ENCODE measurements around the gene AGBL4. TPM values are rescaled to one million over a fixed set of nuclear protein-coding genes. Genes with fewer than 3 reads are reported as not detected.

AGBL4 gene
- total RNA-seq, 2 experiments from 2014 or later, result not detected

DNA sequence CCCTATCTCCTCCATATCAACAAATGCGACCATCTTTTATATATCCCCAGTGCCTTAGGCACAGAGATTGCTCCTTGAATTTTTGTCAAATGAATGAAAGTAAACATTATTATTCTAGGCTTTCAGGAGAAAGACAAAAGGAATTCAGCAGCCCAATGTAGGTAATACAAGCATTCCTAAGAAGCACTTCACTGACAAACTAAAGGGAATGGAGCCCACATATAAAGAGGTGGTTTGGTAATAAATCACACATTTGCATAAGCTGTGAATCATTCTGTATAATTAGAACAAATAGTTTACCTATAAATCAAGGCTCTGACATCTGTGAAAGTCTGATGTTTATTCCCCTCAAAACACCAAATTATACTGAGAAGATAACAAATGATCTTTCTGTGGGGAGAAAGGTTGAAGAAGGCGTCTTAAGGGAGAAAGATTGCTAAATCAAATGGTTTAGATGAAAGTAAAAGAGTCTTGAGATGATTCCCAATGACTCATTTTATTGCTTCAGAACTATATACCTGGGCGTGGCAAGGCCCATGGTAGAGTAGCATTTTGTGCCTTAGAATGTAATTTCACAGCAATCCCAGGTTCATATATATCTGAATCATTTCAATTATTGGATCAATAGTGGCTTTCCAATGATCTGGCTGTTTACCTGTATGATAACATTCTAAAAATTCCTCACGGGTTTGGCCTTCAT is 558.1 kb downstream of the AGBL4 start:
- Mint-ChIP-seq H3K9me3 (no peaks in the 10 kb centered on the region), H3K27ac (no peak overlapping the region), H3K4me3 (no peak overlapping the region), H3K4me1 (no peaks in the 10 kb centered on the region), H3K36me3 (ENCODE audit: low read depth) (no peaks in the 10 kb centered on the region), H3K27me3 (no peaks in the 10 kb centered on the region)
- ChIA-PET POLR2A (no interaction called here), CTCF (no interaction called here)
- DNase-seq, result no peak

DNA sequence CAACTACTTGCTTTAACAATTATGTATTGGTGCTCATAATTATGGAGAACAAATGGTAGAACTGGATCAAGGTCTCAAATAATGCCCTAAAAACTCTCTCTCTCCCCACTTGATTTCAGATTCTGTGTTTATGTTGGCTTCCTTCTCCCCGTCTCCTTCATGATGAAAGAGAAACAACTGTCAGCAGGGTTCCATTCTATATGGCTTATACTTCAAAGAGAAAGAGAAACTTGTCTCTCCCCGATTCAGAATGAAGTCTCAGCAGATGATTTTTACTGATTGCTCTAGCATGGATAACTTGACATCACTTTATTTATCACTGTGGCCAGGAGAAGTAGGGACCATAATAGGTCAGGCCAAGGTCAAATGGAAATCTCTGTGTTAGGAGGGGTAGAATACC is 575.6 kb downstream of the AGBL4 start:
- no peak overlapping the region for H3K4me3 Mint-ChIP-seq
- no peaks in the 10 kb centered on the region for H3K36me3 Mint-ChIP-seq (ENCODE audit: low read depth)
- no peaks in the 10 kb centered on the region for H3K4me1 Mint-ChIP-seq
- H3K9me3 Mint-ChIP-seq, result peaks cover 1% of the 10 kb centered on the region
- no peak overlapping the region for H3K27ac Mint-ChIP-seq
- ChIA-PET POLR2A (no interaction called here), CTCF (no interaction called here)
- no peaks in the 10 kb centered on the region for H3K27me3 Mint-ChIP-seq
- no peak for DNase-seq

DNA sequence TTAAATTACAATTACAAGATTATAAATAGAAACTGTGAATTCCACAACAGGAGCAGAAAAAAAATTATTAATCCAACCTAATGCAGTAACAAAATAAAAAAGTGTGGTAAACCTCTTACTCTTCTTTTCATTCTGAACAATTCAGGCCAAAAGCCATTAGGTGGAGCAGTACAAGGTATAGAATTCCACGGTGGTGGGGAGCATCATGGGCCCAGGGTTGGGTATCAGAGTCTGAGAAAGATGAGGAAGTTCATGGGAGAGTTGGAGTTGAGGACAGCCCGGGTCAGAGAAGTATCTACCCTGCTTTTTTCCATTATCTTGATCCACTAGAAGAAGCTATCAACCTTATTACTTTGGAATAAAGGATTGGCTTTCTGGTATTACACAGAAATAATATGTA is 586.9 kb downstream of the AGBL4 start:
- POLR2A ChIA-PET, result no interaction called here
- no peak for DNase-seq
- Mint-ChIP-seq H3K4me1 (no peaks in the 10 kb centered on the region), H3K9me3 (peaks cover 11% of the 10 kb centered on the region), H3K27ac (no peak overlapping the region), H3K36me3 (ENCODE audit: low read depth) (no peaks in the 10 kb centered on the region), H3K4me3 (no peak overlapping the region), H3K27me3 (no peaks in the 10 kb centered on the region)
- CTCF ChIA-PET, result no interaction called here

DNA sequence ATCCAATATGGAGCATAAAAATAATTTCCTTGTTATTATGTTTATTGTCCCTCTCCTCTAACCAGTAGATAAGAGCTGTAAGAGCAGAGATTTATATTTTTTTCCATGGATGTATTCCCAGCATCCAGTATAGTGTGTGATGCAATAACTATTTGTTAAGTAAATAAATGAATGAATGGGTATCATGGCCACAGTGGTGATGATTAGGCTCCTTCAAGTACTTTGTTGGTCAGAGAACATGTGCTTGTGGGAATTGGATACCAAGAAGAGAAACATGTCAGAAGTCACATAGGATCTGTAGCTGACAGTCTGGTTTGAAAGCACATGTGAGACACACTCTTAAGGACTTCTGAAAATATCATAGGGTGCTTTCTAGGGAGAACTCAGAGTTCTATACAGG is 588.5 kb downstream of the AGBL4 start:
- ChIA-PET POLR2A (interaction anchor here (0.6 kb wide), 1 partner anchor 932 kb away, joined by 3 read pairs; no protein-coding TSS in a partner anchor), CTCF (no interaction called here)
- Mint-ChIP-seq H3K4me1 (no peaks in the 10 kb centered on the region), H3K27ac (no peak overlapping the region), H3K9me3 (peaks cover 7% of the 10 kb centered on the region), H3K36me3 (ENCODE audit: low read depth) (no peaks in the 10 kb centered on the region), H3K4me3 (no peak overlapping the region), H3K27me3 (no peaks in the 10 kb centered on the region)
- DNase-seq, result no peak

DNA sequence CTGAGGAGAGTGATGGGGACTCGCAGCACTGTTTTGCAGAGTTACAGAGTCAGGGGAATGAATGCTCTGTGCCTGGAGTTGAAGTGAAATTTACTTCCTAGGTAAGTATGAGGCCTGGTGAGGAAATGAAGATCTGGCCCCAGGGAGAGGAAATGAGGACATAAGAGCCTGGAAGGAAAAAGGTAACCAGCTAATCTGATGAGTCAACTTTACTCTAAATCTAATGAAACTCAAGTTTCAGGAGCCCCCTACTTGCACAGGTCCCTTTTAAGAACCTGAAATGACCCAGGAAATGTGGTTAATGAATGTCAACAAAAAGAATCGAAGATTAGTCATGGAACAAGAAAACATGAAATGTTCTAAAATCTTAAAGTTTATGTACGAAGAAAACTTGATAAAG is 599.0 kb downstream of the AGBL4 start:
- ChIA-PET CTCF (no interaction called here), POLR2A (no interaction called here)
- no peak overlapping the region for H3K27ac Mint-ChIP-seq
- H3K27me3 Mint-ChIP-seq, result no peaks in the 10 kb centered on the region
- H3K36me3 Mint-ChIP-seq (ENCODE audit: low read depth), result no peaks in the 10 kb centered on the region
- peaks cover 5% of the 10 kb centered on the region for H3K9me3 Mint-ChIP-seq
- no peak for DNase-seq
- H3K4me3 Mint-ChIP-seq, result no peak overlapping the region
- H3K4me1 Mint-ChIP-seq, result no peaks in the 10 kb centered on the region

DNA sequence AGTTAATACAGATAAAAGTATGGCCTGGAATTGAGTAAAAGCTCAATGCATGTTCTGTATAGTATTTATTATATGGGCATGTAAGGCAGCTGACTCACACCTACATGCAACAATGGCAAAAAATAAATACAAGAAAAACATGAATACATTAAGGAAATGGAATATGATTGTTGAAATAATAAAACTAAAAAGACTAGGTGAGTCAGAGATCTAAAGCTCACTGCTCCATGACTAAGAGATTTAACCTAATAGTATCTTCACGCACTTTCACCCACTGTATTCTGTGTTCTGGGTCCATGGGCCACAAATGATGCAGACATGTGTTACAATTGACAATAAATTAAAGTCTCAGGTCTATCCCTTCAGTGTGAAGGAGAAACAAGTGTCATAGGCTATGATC is 607.0 kb downstream of the AGBL4 start:
- H3K9me3 Mint-ChIP-seq, result no peaks in the 10 kb centered on the region
- no peak for DNase-seq
- POLR2A ChIA-PET, result no interaction called here
- CTCF ChIA-PET, result no interaction called here
- H3K4me1 Mint-ChIP-seq, result no peaks in the 10 kb centered on the region
- H3K36me3 Mint-ChIP-seq (ENCODE audit: low read depth), result no peaks in the 10 kb centered on the region
- H3K27me3 Mint-ChIP-seq, result no peaks in the 10 kb centered on the region
- H3K27ac Mint-ChIP-seq, result no peak overlapping the region
- H3K4me3 Mint-ChIP-seq, result no peak overlapping the region

DNA sequence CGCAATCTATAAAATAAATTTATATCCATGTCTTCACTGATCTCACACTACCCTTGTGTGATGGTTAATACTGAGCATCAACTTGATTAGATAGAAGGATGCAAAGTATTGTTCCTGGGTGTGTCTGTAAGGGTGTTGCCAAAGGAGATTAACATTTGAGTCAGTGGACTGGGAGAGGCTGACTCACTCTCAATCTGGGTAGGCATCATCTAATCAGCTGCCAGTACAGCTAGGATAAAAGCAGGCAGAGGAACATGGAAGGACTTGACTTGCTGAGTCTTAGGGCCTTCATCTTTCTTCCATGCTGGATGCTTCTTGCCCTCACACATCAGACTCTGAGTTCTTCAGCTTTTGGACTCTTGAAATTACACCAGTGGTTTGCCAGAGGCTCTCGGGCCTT is 615.4 kb downstream of the AGBL4 start:
- Mint-ChIP-seq H3K36me3 (ENCODE audit: low read depth) (no peaks in the 10 kb centered on the region), H3K27ac (no peak overlapping the region), H3K9me3 (no peaks in the 10 kb centered on the region), H3K4me1 (no peaks in the 10 kb centered on the region), H3K27me3 (no peaks in the 10 kb centered on the region), H3K4me3 (no peak overlapping the region)
- ChIA-PET POLR2A (no interaction called here), CTCF (no interaction called here)
- DNase-seq, result no peak

DNA sequence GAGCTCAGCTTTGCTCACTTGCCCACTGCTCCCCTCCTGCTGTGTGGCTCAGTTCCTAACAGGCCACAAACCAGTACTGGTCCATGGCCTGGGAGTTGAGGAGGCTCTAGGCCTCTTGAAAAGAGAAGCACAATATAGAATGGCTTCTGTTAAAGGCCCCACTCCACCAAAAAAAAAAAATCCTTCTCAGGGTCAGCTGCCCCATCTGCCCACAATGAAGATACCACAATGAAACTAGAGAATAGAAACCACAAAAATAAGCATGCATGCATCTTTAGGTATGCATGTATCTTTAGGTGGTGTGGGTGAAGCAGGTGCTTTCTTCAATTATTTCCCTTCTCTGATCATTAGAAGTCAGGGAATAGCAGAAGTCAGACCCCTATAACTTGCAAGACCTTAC is 626.7 kb downstream of the AGBL4 start:
- H3K9me3 Mint-ChIP-seq, result no peaks in the 10 kb centered on the region
- H3K36me3 Mint-ChIP-seq (ENCODE audit: low read depth), result no peaks in the 10 kb centered on the region
- no peak for DNase-seq
- no peaks in the 10 kb centered on the region for H3K27me3 Mint-ChIP-seq
- H3K4me1 Mint-ChIP-seq, result no peaks in the 10 kb centered on the region
- H3K4me3 Mint-ChIP-seq, result no peak overlapping the region
- POLR2A ChIA-PET, result no interaction called here
- H3K27ac Mint-ChIP-seq, result no peak overlapping the region
- CTCF ChIA-PET, result no interaction called here

DNA sequence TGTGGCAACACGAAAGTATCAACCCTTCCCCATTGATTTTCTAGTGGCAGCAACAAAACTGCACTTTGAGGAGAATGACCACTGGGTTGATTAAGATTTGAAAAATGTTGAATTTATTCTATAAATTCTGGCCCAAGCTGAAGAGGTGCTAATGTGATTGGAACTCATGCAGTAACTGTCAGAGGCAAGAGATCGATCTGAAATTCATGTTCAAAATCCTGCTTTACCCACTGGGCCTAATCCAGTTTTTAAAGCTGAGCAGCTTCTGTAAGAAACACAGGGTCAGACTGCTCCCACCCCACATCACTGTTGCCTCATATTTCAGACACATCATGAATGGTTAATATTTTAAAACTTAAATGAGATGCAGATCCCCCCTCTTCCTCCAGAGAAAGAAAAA is 629.6 kb downstream of the AGBL4 start:
- no peaks in the 10 kb centered on the region for H3K27me3 Mint-ChIP-seq
- POLR2A ChIA-PET, result no interaction called here
- DNase-seq, result no peak
- H3K9me3 Mint-ChIP-seq, result peaks cover 4% of the 10 kb centered on the region
- no peaks in the 10 kb centered on the region for H3K36me3 Mint-ChIP-seq (ENCODE audit: low read depth)
- CTCF ChIA-PET, result no interaction called here
- H3K4me1 Mint-ChIP-seq, result no peaks in the 10 kb centered on the region
- no peak overlapping the region for H3K4me3 Mint-ChIP-seq
- H3K27ac Mint-ChIP-seq, result no peak overlapping the region

DNA sequence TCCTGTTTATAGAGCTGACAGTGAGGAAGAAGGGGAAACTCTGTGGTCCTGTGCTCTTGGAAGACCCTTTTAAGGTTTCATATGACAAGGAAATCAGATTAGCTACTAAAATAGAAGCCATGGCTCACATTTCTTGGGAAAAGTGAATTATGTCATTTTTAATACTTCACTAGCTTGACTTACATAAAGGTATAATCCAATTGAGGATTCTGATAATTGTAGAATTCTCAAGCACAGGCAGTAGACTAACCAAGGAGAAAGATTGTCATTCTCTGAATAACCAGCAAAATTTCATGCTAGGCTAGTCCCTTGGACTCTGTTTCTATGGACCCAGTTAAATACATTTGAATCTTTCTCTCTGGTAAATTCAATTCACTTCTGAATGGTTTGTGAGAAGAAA is 634.1 kb downstream of the AGBL4 start:
- no peaks in the 10 kb centered on the region for H3K36me3 Mint-ChIP-seq (ENCODE audit: low read depth)
- POLR2A ChIA-PET, result no interaction called here
- H3K9me3 Mint-ChIP-seq, result peaks cover 4% of the 10 kb centered on the region

DNA sequence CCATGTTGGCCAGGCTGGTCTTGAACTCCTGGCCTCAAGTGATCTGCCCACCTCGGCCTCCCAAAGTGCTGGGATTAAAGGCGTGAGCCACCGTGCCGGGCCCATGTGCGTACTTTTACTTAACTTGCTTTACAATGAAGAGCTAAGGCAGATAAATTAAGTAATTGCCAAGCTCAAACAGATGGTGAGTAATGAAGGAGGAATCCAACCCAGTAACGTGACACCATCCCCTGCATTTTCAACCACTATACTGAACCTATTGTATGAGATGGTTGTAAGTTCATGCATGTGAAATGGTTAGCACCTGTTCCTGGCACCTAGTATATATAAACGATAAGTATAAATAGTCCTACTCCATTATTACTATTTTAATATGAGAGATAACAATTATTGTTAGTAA is 659.1 kb downstream of the AGBL4 start:
- Mint-ChIP-seq H3K27ac (no peak overlapping the region), H3K4me3 (no peak overlapping the region), H3K36me3 (ENCODE audit: low read depth) (no peaks in the 10 kb centered on the region), H3K4me1 (no peaks in the 10 kb centered on the region), H3K9me3 (peaks cover 2% of the 10 kb centered on the region), H3K27me3 (no peaks in the 10 kb centered on the region)
- ChIA-PET CTCF (no interaction called here), POLR2A (no interaction called here)
- no peak for DNase-seq

More for the DNA sequence above, 634.1 kb downstream of the AGBL4 start:
- CTCF ChIA-PET, result no interaction called here
- H3K4me3 Mint-ChIP-seq, result no peak overlapping the region
- no peak overlapping the region for H3K27ac Mint-ChIP-seq
- H3K27me3 Mint-ChIP-seq, result no peaks in the 10 kb centered on the region
- no peak for DNase-seq
- no peaks in the 10 kb centered on the region for H3K4me1 Mint-ChIP-seq

DNA sequence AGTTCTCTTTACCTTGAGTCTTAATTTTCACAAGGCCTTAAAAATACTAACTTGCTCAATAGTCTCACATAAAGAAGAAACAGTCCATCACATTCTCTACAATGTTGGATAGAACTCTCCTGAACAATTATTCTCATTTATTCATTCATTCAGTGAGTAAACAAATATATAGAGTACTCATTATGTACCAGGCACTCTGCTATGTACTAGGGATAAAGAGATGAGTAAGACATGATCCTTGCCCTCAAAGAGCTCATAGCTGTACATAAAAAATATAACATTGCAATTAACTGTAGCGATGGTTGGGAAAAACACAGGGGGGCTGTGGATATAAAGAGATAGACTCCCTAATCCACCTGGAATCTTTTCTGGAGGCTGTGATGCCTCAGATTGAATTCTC is 660.1 kb downstream of the AGBL4 start:
- no peak for DNase-seq
- Mint-ChIP-seq H3K9me3 (peaks cover 2% of the 10 kb centered on the region), H3K27ac (no peak overlapping the region), H3K4me3 (no peak overlapping the region), H3K4me1 (no peaks in the 10 kb centered on the region), H3K27me3 (no peaks in the 10 kb centered on the region), H3K36me3 (ENCODE audit: low read depth) (no peaks in the 10 kb centered on the region)
- ChIA-PET POLR2A (no interaction called here), CTCF (interaction anchor here (1.1 kb wide), 1 partner anchor 13 kb away, joined by 3 read pairs; no protein-coding TSS in a partner anchor)

DNA sequence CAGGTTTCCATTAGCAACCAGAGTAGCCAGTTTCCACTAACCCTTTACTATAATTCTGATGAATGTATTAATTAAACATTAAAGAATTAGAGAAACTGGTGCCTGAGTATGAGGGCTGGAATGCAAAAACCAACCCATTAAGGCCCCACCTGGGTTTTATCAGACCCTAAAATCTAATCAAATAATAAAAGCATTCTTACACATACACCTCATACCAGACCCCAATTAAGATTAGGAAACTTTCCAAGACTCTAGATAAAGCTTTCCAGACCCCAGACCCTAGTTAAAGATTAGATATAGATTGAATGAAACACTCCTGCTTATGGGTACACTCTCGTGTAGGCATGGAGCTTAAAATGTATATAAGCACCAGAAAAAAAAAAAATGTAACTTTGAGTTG is 665.7 kb downstream of the AGBL4 start:
- H3K9me3 Mint-ChIP-seq, result peaks cover 2% of the 10 kb centered on the region
- DNase-seq, result no peak
- H3K27ac Mint-ChIP-seq, result no peak overlapping the region
- no peaks in the 10 kb centered on the region for H3K36me3 Mint-ChIP-seq (ENCODE audit: low read depth)
- H3K4me3 Mint-ChIP-seq, result no peak overlapping the region
- ChIA-PET POLR2A (no interaction called here), CTCF (no interaction called here)
- H3K4me1 Mint-ChIP-seq, result no peaks in the 10 kb centered on the region
- no peaks in the 10 kb centered on the region for H3K27me3 Mint-ChIP-seq

DNA sequence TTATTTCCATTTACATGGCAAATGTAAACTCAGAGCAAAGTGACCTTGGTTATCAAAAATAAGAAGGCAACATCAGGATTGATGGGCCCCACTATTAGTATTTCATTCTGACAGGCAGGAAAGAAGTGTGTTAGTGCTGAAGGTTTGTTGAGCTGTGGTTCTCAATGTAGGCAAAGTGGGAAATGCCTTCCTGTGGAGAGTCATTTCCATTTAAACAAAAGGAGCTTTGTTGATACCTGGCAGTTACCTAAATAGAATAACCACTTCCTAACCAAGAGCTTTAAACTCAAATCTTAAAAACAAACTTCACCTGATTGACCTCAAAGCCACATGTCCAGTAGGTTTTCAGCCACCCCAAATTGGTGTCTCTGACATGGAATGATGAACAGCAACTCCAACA is 667.2 kb downstream of the AGBL4 start:
- ChIA-PET POLR2A (no interaction called here), CTCF (no interaction called here)
- Mint-ChIP-seq H3K36me3 (ENCODE audit: low read depth) (no peaks in the 10 kb centered on the region), H3K4me1 (no peaks in the 10 kb centered on the region), H3K27ac (no peak overlapping the region), H3K9me3 (peaks cover 3% of the 10 kb centered on the region), H3K4me3 (no peak overlapping the region), H3K27me3 (no peaks in the 10 kb centered on the region)
- DNase-seq, result no peak

DNA sequence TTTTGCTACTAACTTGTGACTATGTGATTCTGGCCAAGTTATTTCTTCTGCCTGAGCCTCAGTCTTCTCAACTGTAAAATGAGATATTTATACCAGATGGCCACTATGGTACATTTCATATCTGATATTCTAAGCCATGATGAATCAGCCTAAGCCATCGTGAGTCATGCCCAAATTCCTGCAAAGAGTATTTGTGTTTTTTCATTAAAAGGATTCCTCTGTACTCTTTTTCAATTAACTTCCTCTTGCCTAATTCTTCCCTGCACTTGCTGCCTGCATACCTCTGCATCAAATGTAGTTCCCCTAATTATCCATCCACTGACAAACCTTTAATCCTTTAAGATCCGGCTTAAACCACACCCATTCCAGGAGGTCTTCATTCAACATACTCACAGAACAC is 672.0 kb downstream of the AGBL4 start:
- no peaks in the 10 kb centered on the region for H3K4me1 Mint-ChIP-seq

More for the DNA sequence above, 672.0 kb downstream of the AGBL4 start:
- ChIA-PET POLR2A (no interaction called here), CTCF (no interaction called here)
- Mint-ChIP-seq H3K27me3 (no peaks in the 10 kb centered on the region), H3K27ac (no peak overlapping the region), H3K36me3 (ENCODE audit: low read depth) (no peaks in the 10 kb centered on the region), H3K9me3 (peaks cover 7% of the 10 kb centered on the region), H3K4me3 (no peak overlapping the region)
- DNase-seq, result no peak
